Ramos (cell line): ENCODE measurements around the gene PRRX2.

ENCODE experiments used
- in situ Hi-C: fragments of 300-500 bp; cut with MboI; formaldehyde crosslinking; loops from one replicate; pipeline ENCODE4 v1.14.3; 2022; ENCODE audit warnings: low sequenced_read_pairs; ENCODE audit not compliant: unreplicated experiment

Gene PRRX2

GRCh38 chr9:129665389-129665775 is at the start of gene PRRX2:
Gene PRRX2 (plus strand): TSS chr9:129665647. CDS start chr9:129665868, 221 bp downstream.
- in situ Hi-C loops, result no loop called here

- in situ Hi-C loops, result no loop called here
Observed at GRCh38 chr9:129617167-129617566, 48.3 kb upstream of the PRRX2 start.

- in situ Hi-C loops, result no loop called here
Observed at GRCh38 chr9:129619787-129620668, 45.4 kb upstream of the PRRX2 start.

GRCh38 chr9:129620669-129621295 is 44.7 kb upstream of the PRRX2 start, which contains the start of gene C9orf50:
Gene C9orf50 (minus strand): TSS chr9:129621101. CDS start chr9:129620574, 527 bp downstream.
- in situ Hi-C loops, result no loop called here

- in situ Hi-C loops, result no loop called here
Observed at GRCh38 chr9:129623331-129623730, 42.1 kb upstream of the PRRX2 start.

GRCh38 chr9:129624168-129624759 is 41.2 kb upstream of the PRRX2 start:
- in situ Hi-C loops, result no loop called here

- in situ Hi-C loops, result no loop called here
Observed at GRCh38 chr9:129624947-129625346, 40.5 kb upstream of the PRRX2 start.

- in situ Hi-C loops, result no loop called here
Observed at GRCh38 chr9:129626079-129626624, 39.3 kb upstream of the PRRX2 start, which contains the start of gene NTMT1. Gene NTMT1 (plus strand): TSS chr9:129626163. CDS start chr9:129632704, 6,541 bp downstream.

- in situ Hi-C loops, result no loop called here
Observed at GRCh38 chr9:129626625-129627284, 38.7 kb upstream of the PRRX2 start.

- in situ Hi-C loops, result no loop called here
Observed at GRCh38 chr9:129627556-129628440, 37.6 kb upstream of the PRRX2 start.

- in situ Hi-C loops, result no loop called here
Observed at GRCh38 chr9:129628709-129629108, 36.7 kb upstream of the PRRX2 start.

- in situ Hi-C loops, result no loop called here
Observed at GRCh38 chr9:129629251-129629820, 36.1 kb upstream of the PRRX2 start.

GRCh38 chr9:129630967-129631673 is 34.3 kb upstream of the PRRX2 start:
- in situ Hi-C loops, result no loop called here

GRCh38 chr9:129631674-129632129 is 33.7 kb upstream of the PRRX2 start:
- in situ Hi-C loops, result no loop called here

GRCh38 chr9:129632460-129632859 is 33.0 kb upstream of the PRRX2 start:
- in situ Hi-C loops, result no loop called here

GRCh38 chr9:129633207-129633606 is 32.2 kb upstream of the PRRX2 start:
- in situ Hi-C loops, result no loop called here

- in situ Hi-C loops, result no loop called here
Observed at GRCh38 chr9:129633848-129634247, 31.6 kb upstream of the PRRX2 start.
